ENCODE results near the gene LAGE3.

DNA sequence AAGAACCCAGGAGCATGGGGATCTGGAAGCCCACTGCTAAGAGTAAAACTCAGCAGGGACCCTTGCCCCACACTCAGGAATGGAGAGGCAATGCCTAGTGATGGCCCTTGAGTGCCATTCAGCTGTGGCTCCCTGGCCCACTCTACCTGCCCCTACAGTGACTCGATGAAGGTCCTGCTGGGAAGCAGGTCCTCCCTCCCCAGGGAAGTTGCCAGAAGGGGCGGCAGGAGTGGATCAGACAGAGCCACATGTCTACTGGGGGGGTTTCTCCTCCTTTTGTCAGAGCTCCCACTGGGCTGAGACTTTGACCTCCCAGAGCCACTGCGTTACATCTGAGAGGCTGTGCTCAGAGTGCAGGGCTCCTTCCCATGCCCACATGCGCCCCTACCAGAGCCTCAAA is 10.1 kb upstream of the LAGE3 start:
- TF ChIP-seq CTCF (IDR thresholded peaks at IDR 0.05) (no peak), POLR2A (IDR thresholded peaks at IDR 0.05) (no peak)
